K562 (cell line): ENCODE data around the gene HECA. TPM values are rescaled to one million over a fixed set of nuclear protein-coding genes. Genes with fewer than 3 reads are reported as not detected.

ENCODE experiments used
- ATAC-seq: fragments of 200-7000 bp; cut with Tn5 transposase; 3 replicates; pipeline ENCODE4 v1.9.1; 2020; ENCODE audit warnings: moderate library complexity
- BruUV-seq: library from RNA; stranded (reverse); fragments of 400-500 nt; replicated peaks from 2 replicates; lab custom pipeline; 2021; lab: Mats Ljungman, UMichigan
- CTCF ChIA-PET: fragments of 300-600 bp; formaldehyde crosslinking; extraction: SDS; loops from one replicate; lab custom pipeline; 2021; ENCODE audit warnings: low intra/inter-chr PET ratio; lab: Yijun Ruan, JAX
- POLR2A ChIA-PET: fragments of 300-600, 350-650 bp; sonication (Branson Sonifier 250); formaldehyde crosslinking; extraction: SDS; loops from one replicate; lab custom pipeline; 2021; ENCODE audit warnings: antibody characterized with exemption, inconsistent platforms; lab: Yijun Ruan, JAX
- DNase-seq, 4 experiments: peaks; one replicate each; pipeline versions ENCODE4 v3.0.0 to v3.0.0-alpha.2; 2011 to 2018; ENCODE audit warnings: low spot score in 3 of 4, mixed read lengths in 3 of 4; ENCODE audit errors: extremely low read depth in 1 of 4
- FAIRE-seq: peaks from 2 replicates; lab custom pipeline; 2011; peaks lifted over from hg19 to GRCh38; lab: Jason Lieb, UNC
- H2AFZ ChIP-seq: 2 replicates; pipeline ENCODE4 v1.6.0; 2011; ENCODE audit warnings: low read depth, low read length, control low read depth, inconsistent platforms
- H3K27ac ChIP-seq: fragments of 200-600 bp; 3 replicates; pipeline ENCODE4 v1.8.0; 2011; ENCODE audit warnings: low read depth, mild to moderate bottlenecking, control low read depth, inconsistent platforms, low read length, moderate library complexity, mixed read lengths; ENCODE audit errors: extremely low read depth
- H3K27me3 ChIP-seq, 2 experiments: fragments of 300-600 bp in 1 of 2; 2 replicates in 1 of 2; 3 replicates in 1 of 2; pipeline versions ENCODE4 v1.6.0 to v1.8.0; 2011; ENCODE audit warnings: inconsistent platforms in 2 of 2, low read length in 2 of 2, mild to moderate bottlenecking in 1 of 2, mixed read lengths in 1 of 2, moderate library complexity in 1 of 2; ENCODE audit not compliant: control insufficient read depth in 2 of 2, insufficient read depth in 2 of 2
- H3K36me3 ChIP-seq: fragments of 300-600 bp; 3 replicates; pipeline ENCODE4 v1.8.0; 2011; ENCODE audit warnings: mild to moderate bottlenecking, low read length, inconsistent platforms; ENCODE audit not compliant: control insufficient read depth, insufficient read depth
- H3K4me1 ChIP-seq, 2 experiments: fragments of 200-600 bp in 1 of 2; replicated peaks in 1 of 2; 2 replicates in 1 of 2; 3 replicates in 1 of 2; pipeline versions ENCODE4 v1.5.1 to v1.8.0; 2011; ENCODE audit warnings: inconsistent platforms in 2 of 2, low read length in 2 of 2, mild to moderate bottlenecking in 1 of 2, mixed read lengths in 1 of 2, moderate library complexity in 1 of 2; ENCODE audit not compliant: control insufficient read depth in 2 of 2, insufficient read depth in 2 of 2
- H3K4me2 ChIP-seq: 2 replicates; pipeline ENCODE4 v1.6.1; 2011; ENCODE audit warnings: low read length, control low read depth, inconsistent platforms, mixed read lengths; ENCODE audit not compliant: insufficient read depth
- H3K4me3 ChIP-seq: fragments of 200-600 bp; sonication (generic), shearing (Covaris generic); 2 replicates; pipeline ENCODE4 v1.5.1; 2016; ENCODE audit warnings: control low read depth, inconsistent platforms
- H3K79me2 ChIP-seq: fragments of 200-600 bp; 3 replicates; pipeline ENCODE4 v1.8.0; 2011; ENCODE audit warnings: low read length, inconsistent platforms; ENCODE audit not compliant: control insufficient read depth, insufficient read depth
- H3K9ac ChIP-seq, 2 experiments: 2 replicates each; pipeline versions ENCODE4 v1.6.0 to v1.6.1; 2011; ENCODE audit warnings: low read depth in 2 of 2, low read length in 2 of 2, control low read depth in 1 of 2, inconsistent platforms in 1 of 2, mild to moderate bottlenecking in 1 of 2, mixed read lengths in 1 of 2; ENCODE audit not compliant: insufficient read depth in 1 of 2
- H3K9me1 ChIP-seq: one replicate; pipeline ENCODE4 v1.6.0; 2011; ENCODE audit warnings: inconsistent platforms, mild to moderate bottlenecking, low read length, moderate library complexity; ENCODE audit not compliant: control insufficient read depth, insufficient read depth
- H3K9me3 ChIP-seq: replicated peaks from 2 replicates; pipeline ENCODE4 v1.5.1; 2011; ENCODE audit warnings: low read depth, low read length, inconsistent platforms; ENCODE audit not compliant: control insufficient read depth, insufficient read depth
- H4K20me1 ChIP-seq: replicated peaks from 2 replicates; pipeline ENCODE4 v1.6.1; 2011; ENCODE audit warnings: low read length, inconsistent platforms, mixed read lengths; ENCODE audit not compliant: control insufficient read depth, insufficient read depth
- DEAF1 ChIP-seq: fragments of 450-650 bp; formaldehyde crosslinking; IDR thresholded peaks from 2 replicates; pipeline ENCODE4 v1.4.0; 2020; ENCODE audit warnings: mild to moderate bottlenecking, moderate library complexity
- KDM1A ChIP-seq, 2 experiments: fragments of 450-650 bp; IDR thresholded peaks; 2 replicates each; pipeline ENCODE4 v1.6.1; 2016; ENCODE audit warnings: mild to moderate bottlenecking in 2 of 2
- MCM3 ChIP-seq: fragments of 450-650 bp; IDR thresholded peaks from 2 replicates; pipeline ENCODE4 v1.6.1; 2016
- PHB ChIP-seq: fragments of 250-450 bp; sonication (Bioruptor Pico); IDR thresholded peaks from 2 replicates; pipeline ENCODE4 v1.5.0; 2021
- PHF20 ChIP-seq: fragments of 450-650 bp; IDR thresholded peaks from 2 replicates; pipeline ENCODE4 v1.6.1; 2018; ENCODE audit not compliant: partially characterized antibody
- PKNOX1 ChIP-seq: fragments of 450-650 bp; IDR thresholded peaks from 2 replicates; pipeline ENCODE4 v1.6.1; 2016
- ZBTB8A ChIP-seq: fragments of 450-650 bp; IDR thresholded peaks from 2 replicates; pipeline ENCODE4 v1.6.1; 2018; ENCODE audit warnings: mild to moderate bottlenecking, moderate library complexity; ENCODE audit not compliant: partially characterized antibody
- ZFP91 ChIP-seq: sonication (generic); formaldehyde crosslinking; IDR thresholded peaks from 2 replicates; pipeline ENCODE4 v1.8.0; 2022; ENCODE audit warnings: mild to moderate bottlenecking, missing genetic modification reagents
- ZNF165 ChIP-seq: fragments of 250-450 bp; sonication (Bioruptor Pico); IDR thresholded peaks from 2 replicates; pipeline ENCODE4 v1.4.0; 2020; ENCODE audit warnings: borderline replicate concordance
- ZNF184 ChIP-seq: sonication (generic); formaldehyde crosslinking; IDR thresholded peaks from 2 replicates; pipeline ENCODE4 v1.5.0; 2020; ENCODE audit warnings: missing genetic modification reagents
- ZNF584 ChIP-seq: fragments of 200-800 bp; sonication (Bioruptor generic); IDR thresholded peaks from 2 replicates; pipeline ENCODE4 v1.6.1; 2016; ENCODE audit warnings: low read depth, mild to moderate bottlenecking, missing genetic modification characterization, missing compliant biosample characterization
- ZNF79 ChIP-seq: fragments of 250-450 bp; sonication (Bioruptor Pico); IDR thresholded peaks from 2 replicates; pipeline ENCODE4 v1.4.0; 2020; ENCODE audit warnings: low read depth, mild to moderate bottlenecking, moderate library complexity
- ZSCAN29 ChIP-seq: fragments of 450-650 bp; IDR thresholded peaks from 2 replicates; pipeline ENCODE4 v1.6.1; 2017
- WGBS: fragments of 100-300 bp; shearing (Covaris generic); methylation state at CpG from one replicate; pipeline ENCODE4 v1.1.6; 2016; ENCODE audit warnings: low coverage, mixed read lengths; ENCODE audit not compliant: insufficient coverage; ENCODE audit errors: missing lambda C conversion rate; 5-methylcytosine and 5-hydroxymethylcytosine counted together
- in situ Hi-C: fragments of 300-500 bp; cut with MboI; formaldehyde crosslinking; loops from 4 replicates; pipeline ENCODE4 v1.15.0; 2018; ENCODE audit warnings: inconsistent platforms, mixed read lengths
- intact Hi-C: fragments of 100-400 bp; cut with micrococcal nuclease; formaldehyde crosslinking; loops from 2 replicates; pipeline ENCODE4 v1.14.2; 2022
- polyA plus RNA-seq, 8 experiments: library from polyadenylated mRNA; depleted of rRNA in 4 of 8; stranded (reverse) in 5 of 8; unstranded in 3 of 8; fragments of >200 nt; fragmentation: Nextera tagmentation in 2 of 8; fragmentation: Illumina TruSeq in 1 of 8; extraction: Ambion mirVana in 2 of 8; extraction: Trizol in 1 of 8; gene quantifications; 2 replicates each; pipeline versions ENCODE4 v1.2.1 to v1.2.3, GENCODE V29; 2011 to 2014; ENCODE audit warnings: inconsistent platforms in 1 of 8, missing spikeins in 1 of 8
- total RNA-seq, 7 experiments: library from RNA; depleted of rRNA in 6 of 7; stranded (reverse); fragments of >200 nt in 6 of 7; fragmentation: Illumina TruSeq in 2 of 7; extraction: Trizol in 2 of 7; gene quantifications; 2 replicates each; pipeline versions ENCODE4 v1.2.1 to v1.2.3, GENCODE V29; 2011 to 2021; ENCODE audit warnings: low replicate concordance in 1 of 7

The HECA gene
- total and polyA plus RNA-seq, 9 of the 15 experiments (the other 6 are each of a cell fraction or from before 2014, with no cell fraction given), result 0.31 to 2.3 (median 1.1) TPM

- CTCF ChIA-PET, result no interaction called here
- 0% methylated on average over 4 of the region's 4 CpGs for WGBS
- no peak for FAIRE-seq
Measured at GRCh38 chr6:139198529-139199288, 63.8 kb downstream of the HECA start.

GRCh38 chr6:139201378-139201777 lies 66.5 kb downstream of the HECA start:
- H4K20me1 ChIP-seq, result no peaks in the 10 kb centered on the region
- in situ Hi-C loops, result no loop called here
- no peaks in the 10 kb centered on the region for H3K9me1 ChIP-seq
- no peak overlapping the region for H3K4me3 ChIP-seq
- POLR2A ChIA-PET, result interaction anchor here (0.6 to 0.9 kb wide), 2 partner anchors 12 to 17 kb away, joined by 3 read pairs; no protein-coding TSS in a partner anchor
- BruUV-seq, result no TSS peak
- no peaks in the 10 kb centered on the region for H3K4me1 ChIP-seq
- H3K27me3 ChIP-seq, result no peaks in the 10 kb centered on the region
- CTCF ChIA-PET, result no interaction called here
- H3K4me2 ChIP-seq, result no peak overlapping the region
- ATAC-seq (no peak), DNase-seq (no peak), FAIRE-seq (no peak)
- H3K27ac ChIP-seq, result no peak overlapping the region
- no peaks in the 10 kb centered on the region; the same call in 1 of the 2 replicates for H3K9me3 ChIP-seq
- no peak overlapping the region for H3K9ac ChIP-seq
- 0% methylated on average over 4 of the region's 4 CpGs for WGBS
- intact Hi-C loops, result no loop called here
- no peaks in the 10 kb centered on the region for H3K79me2 ChIP-seq
- H3K36me3 ChIP-seq, result no peaks in the 10 kb centered on the region
- H2AFZ ChIP-seq, result no peak overlapping the region
- TF ChIP-seq DEAF1 (CRISPR knock-in tag) (no peak), ZBTB8A (no peak), ZNF584 (no peak), PKNOX1 (no peak), ZSCAN29 (no peak), KDM1A (IDR thresholded peaks at IDR 0.05) (no peak), ZFP91 (CRISPR knock-in tag) (no peak)

More at GRCh38 chr6:139198529-139199288, 63.8 kb downstream of the HECA start:
- DNase-seq (no peak), ATAC-seq (no peak)
- no peak for TF ChIP-seq PHF20
- TF ChIP-seq ZNF165 (CRISPR knock-in tag), result no peak
- TF ChIP-seq ZNF184 (CRISPR knock-in tag), result no peak
- TF ChIP-seq ZNF79 (CRISPR knock-in tag), result no peak
- no peak for TF ChIP-seq MCM3
- no peak for TF ChIP-seq PHB (CRISPR knock-in tag)
- TF ChIP-seq, all 486 proteins: peak for 0
- no peaks in the 10 kb centered on the region for H3K79me2 ChIP-seq
- intact Hi-C loops (no loop called here), in situ Hi-C loops (no loop called here)
- BruUV-seq, result no TSS peak
- H3K36me3 ChIP-seq, result no peaks in the 10 kb centered on the region
- H3K9ac ChIP-seq, result no peak overlapping the region
- no peaks in the 10 kb centered on the region for H3K4me1 ChIP-seq
- no peaks in the 10 kb centered on the region for H4K20me1 ChIP-seq
- H3K9me3 ChIP-seq, result no peaks in the 10 kb centered on the region
- H3K9me1 ChIP-seq, result no peaks in the 10 kb centered on the region
- POLR2A ChIA-PET, result no interaction called here
- no peak overlapping the region for H3K4me2 ChIP-seq
- H2AFZ ChIP-seq, result no peak overlapping the region
- H3K4me3 ChIP-seq, result no peak overlapping the region
- H3K27ac ChIP-seq, result no peak overlapping the region
- no peaks in the 10 kb centered on the region for H3K27me3 ChIP-seq
